ENCODE data around the gene SUSD3. TPM values are rescaled to one million over a fixed set of nuclear protein-coding genes. Genes with fewer than 3 reads are reported as not detected.
A peak's percentile ranks its signal among the peaks of the same experiment; 100 is the strongest.

Gene SUSD3
- total RNA-seq, 1 experiment from 2014 or later, result 1.4 TPM

- no peak for DNase-seq (ENCODE audit: low read depth)
These were observed 5.5 kb upstream of the SUSD3 start for GRCh38 chr9:93052791-93053540.

- DNase-seq (ENCODE audit: low read depth), result no peak
These were observed 4.6 kb upstream of the SUSD3 start for GRCh38 chr9:93053781-93054331.

DNA sequence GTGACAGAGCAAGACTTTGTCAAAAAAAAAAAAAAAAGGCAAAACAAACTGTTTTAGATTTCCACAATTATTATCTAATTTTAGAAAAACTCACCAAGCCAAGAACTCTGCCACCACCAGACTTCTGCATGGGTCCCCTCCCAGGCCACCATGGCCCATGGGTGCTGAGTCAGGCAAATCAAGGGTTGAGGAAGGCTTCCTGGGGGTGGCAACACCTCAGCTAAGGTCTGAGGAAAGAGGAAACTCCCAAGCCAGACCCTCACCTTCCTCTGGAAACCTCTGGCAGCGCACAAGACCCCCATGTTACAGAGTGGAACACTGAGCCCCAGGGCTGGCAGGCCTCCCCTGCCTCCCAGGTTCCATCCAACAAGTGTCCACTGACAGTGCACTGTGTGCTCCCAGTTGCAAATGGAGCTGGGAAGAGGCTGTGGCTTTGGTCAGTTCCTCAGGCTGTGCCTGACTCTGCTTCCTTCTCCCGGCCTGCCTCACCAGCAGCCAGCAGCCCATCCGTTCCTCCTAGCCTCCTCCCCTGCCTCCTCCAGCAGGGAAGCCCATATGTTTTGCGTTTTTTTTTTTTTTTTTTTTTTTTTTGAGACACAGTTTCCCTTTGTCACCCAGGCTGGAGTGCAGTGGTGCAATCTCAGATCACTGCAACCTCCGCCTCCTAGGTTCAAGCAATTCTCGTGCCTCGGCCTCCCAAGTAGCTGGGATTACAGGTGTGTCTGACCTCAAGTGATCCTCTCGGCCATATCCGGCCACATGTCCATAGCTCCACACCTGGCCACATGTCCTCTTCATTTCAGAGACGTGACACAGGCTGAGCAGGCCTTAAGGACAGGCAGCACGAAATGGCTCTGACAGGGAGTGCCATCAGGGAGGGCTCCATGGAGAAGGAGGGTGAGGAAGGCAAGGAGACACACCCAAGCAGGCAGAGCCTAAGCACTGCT is 3.5 kb upstream of the SUSD3 start:
- no peak for DNase-seq (ENCODE audit: low read depth)

DNA sequence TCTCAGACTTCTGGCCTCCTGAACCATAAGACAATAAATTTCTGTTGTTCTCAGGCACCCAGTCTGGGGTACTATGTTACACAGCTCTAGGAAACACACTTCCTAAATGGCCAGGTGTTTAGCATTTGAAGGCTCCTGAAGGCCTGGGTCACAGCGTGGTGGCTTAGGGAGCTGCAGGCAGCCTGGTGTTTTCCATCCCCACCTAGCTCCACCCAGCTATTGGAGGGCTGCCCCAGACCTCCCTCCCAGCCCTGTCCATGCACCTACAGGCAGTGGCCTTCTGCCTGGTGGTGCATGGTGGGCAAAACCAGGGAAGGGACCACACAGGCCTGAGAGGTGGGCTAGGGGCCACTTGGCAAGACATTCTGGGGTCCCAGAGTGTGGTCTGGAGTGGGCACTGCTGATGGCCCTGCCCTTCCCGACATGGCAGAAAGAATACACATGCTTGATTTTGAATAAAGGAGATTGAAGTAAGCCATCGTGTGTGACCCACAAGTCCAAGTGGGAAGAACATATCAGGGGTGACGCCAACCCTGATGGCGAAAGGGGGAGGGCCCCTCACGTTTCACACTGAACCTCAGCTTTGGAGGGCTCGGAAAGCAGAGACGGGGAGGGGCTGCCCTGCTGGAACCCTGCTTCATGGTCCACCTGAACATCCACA is 1.3 kb upstream of the SUSD3 start:
- no peak for DNase-seq (ENCODE audit: low read depth)

DNA sequence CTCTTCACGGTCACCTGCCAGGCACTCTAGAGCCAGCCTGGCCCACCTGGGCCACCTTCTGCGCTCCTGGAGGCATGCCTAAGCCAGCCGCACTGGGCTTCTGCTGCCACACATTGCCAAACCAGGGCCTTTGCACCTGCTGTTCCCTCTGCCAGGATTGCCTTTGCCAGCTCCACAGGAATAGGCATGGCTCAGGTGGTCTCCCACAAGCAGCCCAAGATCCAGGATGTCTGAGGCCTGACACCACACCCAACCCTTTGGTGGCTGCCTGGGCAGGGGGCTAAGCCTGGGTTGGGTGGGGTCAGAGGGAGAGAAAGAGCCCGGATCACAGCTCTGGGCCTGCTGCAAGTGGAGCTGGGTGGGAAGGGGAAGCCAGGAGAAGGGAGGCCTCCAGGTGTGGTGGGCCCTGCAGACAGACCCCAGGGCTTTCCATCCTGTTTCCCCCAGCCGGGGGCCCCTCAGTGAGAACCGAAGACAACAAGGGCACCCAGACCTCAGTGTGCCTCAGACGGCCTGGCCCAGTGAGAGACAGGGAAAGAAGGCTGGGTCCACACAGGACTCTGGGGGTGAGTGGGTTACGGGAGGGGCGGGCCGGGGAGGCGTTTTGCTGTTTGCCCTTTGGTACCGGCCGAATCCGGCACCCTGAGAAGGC is 672 bp upstream of the SUSD3 start:
- no peak for DNase-seq (ENCODE audit: low read depth)

GRCh38 chr9:93059011-93059714 is 662 bp downstream of the SUSD3 start:
- DNase-seq (ENCODE audit: low read depth), result no peak

GRCh38 chr9:93059715-93060578 is 1.4 kb downstream of the SUSD3 start:
- DNase-seq (ENCODE audit: low read depth), result no peak

DNA sequence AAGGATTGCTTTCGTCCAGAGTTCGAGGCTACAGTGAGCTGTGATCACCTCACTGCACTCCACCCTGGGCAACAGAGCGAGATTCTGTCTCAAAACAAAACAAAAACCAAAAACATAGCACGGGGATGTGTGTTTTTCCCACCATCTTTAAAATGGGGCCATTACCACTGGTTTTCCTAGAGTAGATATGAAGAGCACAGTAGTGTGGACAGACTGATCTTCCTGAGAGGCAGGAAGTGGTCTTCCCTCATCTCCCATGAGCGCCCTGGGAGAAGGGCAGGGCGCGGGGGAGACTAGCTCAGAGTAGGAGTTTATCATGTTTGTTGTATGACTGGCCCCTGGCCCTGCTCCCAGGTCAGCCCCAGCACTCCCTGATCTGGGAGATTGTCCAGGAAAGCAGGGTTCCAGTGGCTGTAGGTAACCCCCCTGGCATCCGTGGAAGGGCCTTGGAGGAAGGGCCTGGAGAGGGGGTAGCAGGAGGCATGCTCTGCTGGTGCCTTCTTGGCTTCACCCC is 2.3 kb downstream of the SUSD3 start:
- peak; percentile 84 for DNase-seq (ENCODE audit: low read depth)

- no peak for DNase-seq (ENCODE audit: low read depth)
These were observed 2.8 kb downstream of the SUSD3 start for GRCh38 chr9:93061260-93061751.

DNA sequence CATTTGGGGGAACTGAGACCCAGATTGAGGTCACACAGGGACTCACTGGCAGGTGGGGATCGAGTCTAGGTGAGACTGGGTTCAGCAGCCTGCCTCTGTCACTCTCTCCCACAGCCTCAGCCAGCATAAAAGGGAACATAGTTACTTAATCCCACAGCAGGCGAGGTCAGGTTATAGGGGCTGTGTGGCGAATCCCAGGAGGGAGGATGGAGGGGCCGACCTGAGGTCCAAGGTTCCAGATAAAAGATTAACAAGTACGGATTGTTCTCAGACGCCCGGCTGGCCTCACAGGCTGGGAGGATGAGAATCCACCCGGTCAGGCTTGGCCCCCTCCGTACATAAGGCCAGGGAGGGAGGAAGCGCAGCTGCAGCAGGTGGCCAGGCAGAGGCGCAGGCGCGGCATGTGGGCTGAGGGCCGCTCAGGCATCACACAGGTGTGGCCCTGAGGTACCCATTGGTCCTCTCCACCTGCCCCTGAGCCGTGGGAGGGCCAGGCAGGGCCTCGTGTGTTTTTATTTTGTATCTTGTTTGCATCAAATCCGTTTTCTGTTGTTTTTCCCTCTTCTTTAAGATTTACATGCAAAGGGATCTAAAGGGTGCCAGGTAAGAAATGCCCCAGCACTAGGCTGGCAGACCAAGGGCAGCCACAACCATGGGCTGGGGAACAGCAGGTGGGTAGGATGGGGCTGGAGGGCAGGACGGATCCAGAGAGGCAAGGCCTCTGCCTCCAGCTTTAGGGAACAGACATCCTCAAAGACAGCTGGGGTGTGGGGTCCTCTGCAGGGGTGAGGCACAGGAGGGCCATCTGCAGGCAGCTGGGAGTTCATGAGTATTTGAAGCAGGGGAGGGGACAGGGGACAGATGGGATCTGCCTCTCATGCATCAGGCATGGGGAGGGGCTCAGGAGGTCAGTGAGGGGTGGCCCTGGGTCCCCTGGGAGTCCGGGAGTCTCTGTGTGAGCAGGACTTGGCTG is 3.6 kb downstream of the SUSD3 start:
- DNase-seq (ENCODE audit: low read depth), result no peak

DNA sequence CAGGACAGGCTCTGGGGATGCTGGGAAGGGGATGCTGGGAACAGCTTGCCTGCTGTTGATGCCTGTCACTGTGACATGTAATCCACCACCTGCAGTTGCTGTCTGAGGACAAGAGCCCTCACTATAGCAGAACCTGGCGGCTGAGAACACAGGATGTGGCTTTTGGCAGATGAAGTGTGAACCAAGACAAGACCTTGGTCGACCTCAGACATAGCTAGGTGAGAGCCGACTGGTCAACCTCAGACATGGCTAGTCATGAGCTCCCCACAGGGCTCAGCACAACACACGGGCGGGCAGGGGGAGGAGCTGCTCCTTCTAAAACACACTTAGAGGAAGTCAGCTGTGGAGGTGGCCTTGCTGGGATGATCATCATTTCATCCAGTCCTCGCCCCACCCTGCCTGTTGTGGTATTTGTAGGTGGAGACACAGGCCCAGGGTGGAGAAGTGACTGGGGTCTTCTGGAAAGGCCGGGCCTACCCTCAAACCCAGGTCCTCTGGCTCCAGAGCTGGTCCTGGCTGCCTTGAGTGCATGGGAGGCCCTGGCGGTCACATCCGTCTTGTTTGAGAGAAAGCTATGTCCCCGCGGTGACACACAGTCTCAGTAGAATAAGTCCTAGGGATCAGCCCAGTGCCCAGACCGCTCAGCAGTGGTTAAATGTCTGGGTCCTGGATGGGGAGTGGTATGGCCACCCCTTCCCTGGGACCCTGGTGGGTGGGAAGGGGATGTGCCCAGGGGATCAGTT is 6.1 kb downstream of the SUSD3 start:
- peak; percentile 76 for DNase-seq (ENCODE audit: low read depth)

- DNase-seq (ENCODE audit: low read depth), result no peak
These were observed 6.7 kb downstream of the SUSD3 start for GRCh38 chr9:93065135-93065720.

DNA sequence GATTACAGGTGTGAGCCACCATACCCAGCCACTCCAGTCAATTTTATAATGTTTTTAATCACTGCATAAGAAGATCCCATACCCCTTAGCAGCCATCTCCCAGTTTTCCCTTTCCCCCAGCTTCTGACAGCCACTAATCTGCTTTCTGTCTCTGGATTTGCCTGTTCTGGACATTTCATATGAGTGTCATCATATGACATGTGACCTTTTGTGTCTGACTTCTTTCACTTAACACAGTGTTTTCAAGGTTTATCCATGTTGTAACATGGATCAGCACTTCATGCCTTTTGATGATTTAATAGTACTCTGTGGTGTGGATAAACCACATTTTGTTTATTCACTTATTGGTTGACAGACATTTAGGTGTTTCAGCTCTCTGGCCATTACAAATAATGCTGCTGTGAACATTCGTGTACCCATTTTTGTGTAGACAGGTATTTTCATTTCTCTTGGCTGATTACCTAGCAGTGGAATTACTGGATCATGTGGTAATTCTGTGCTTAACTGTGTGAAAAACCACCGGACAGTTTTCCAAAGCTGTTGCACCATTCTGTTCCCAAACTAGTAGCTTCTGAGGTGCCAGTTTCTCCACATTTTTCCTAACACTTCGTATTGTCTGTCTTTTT is 8.6 kb downstream of the SUSD3 start:
- no peak for DNase-seq (ENCODE audit: low read depth)

DNA sequence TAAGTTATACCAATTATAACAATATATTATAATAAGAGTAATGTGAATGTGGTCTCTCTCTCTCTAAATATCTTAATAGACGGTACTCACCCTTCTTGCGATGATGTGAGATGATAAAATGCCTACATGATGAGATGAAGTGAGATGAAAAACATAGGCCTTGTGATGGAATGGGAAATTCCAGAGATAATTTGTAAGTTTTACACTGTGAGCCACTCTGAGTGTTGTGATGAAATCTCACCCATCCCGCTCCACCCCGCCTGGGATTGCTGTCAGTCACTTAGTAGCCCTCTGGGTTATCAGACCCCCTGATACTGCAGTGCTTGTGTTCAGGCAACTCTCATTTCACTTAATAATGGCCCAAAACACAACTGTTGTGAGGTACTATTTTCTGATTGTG is 10.5 kb downstream of the SUSD3 start:
- no peak for DNase-seq (ENCODE audit: low read depth)

DNA sequence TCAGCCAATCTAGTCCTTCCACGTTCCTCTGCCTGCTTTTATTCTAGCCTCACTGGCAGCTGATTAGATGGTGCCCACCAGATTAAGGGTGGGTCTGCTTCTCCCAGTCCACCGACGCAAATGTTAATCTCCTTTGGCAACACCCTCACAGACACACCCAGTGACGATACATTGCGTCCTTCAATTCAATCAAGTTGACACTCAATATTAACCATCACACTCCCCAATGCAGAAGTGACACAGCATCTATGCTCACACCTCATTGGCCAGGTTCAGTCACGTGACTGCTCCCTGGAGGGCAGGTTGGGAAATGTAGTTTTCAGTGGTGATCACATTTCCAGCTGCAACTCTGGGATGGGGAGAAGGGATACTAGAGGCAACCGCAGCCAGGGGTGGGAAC is 13.0 kb downstream of the SUSD3 start:
- peak; percentile 42 for DNase-seq (ENCODE audit: low read depth)

- peak; percentile 56 for DNase-seq (ENCODE audit: low read depth)
These were observed 13.9 kb downstream of the SUSD3 start for GRCh38 chr9:93072383-93072795.

Measured in M059J (cell line).